ENCODE results near the gene PMEL.
"Not testable (repeated sequence)": the region's sequence is repeated elsewhere in the genome, so short reads cannot be mapped to it uniquely, and the experiment has no call there.

Gene PMEL

DNA sequence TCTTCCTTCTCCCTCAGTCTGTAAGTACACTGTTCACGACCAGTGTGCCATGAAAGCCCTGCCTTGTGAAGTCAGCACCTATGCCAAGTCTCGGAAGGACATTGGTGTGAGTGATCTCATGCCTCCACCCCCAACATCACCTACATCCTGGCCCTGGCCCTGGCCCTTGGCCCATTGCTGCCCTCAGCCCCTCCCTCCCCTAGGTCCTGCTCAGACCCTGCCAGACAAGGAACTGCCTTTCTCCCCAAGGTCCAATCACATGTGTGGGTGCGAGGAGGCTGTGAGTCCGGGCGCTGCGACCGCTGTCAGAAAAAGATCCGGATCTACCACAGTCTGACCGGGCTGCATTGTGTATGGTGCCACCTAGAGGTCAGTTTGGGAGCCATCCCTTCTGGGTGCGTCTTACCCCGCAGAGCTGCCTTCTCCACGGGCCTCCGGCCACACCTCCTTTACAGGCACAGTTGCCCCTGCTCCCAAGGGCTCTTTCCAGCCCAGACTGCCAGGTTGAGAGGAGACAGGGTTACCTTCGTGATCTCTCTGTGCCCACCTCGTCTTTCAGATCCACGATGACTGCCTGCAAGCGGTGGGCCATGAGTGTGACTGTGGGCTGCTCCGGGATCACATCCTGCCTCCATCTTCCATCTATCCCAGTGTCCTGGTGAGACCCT is 25.6 kb downstream of the PMEL start:
- peak; percentile 79 for DNase-seq

DNA sequence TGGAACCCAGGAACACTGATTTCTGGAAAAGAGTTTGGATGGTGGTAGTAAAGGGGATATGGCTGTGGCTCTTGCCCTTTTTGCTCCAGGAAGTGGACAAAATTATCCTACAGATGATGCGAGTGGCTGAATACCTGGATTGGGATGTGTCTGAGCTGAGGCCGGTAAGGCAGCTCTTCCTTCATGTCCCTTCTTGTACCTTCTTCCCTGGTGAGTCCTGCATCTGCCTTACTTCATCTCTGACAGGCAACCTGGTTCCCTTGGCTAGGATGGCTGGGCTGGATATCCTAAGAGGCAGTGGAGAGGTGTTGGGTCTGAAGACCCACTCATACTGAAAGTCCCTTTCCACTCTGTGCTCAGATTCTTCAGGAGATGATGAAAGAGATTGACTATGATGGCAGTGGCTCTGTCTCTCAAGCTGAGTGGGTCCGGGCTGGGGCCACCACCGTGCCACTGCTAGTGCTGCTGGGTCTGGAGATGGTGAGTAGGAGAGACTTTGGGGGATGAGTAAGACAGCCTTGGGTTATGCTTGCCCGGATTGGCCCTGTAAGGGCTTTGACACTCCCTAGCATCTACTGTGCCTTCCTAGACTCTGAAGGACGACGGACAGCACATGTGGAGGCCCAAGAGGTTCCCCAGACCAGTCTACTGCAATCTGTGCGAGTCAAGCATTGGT is 26.9 kb downstream of the PMEL start:
- DNase-seq, result no peak

DNA sequence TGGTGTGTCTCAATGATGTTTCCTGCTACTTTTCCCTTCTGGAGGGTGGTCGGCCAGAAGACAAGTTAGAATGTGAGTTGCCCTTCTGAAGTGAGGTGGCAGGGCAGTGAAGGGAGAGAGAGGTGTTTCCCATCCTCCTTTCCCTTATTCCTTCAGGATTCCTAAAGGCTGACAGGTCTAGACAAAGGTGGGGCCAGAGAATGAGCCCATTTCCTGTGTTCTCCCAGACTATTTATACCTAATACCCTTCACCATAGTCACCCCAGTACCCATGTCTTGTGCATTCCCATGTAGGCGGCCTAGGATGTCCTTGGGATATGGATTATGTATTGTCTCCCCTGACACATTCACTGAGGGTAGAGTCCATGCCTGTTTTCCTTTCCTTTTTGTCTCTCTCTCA is 27.9 kb downstream of the PMEL start:
- no peak for DNase-seq

DNA sequence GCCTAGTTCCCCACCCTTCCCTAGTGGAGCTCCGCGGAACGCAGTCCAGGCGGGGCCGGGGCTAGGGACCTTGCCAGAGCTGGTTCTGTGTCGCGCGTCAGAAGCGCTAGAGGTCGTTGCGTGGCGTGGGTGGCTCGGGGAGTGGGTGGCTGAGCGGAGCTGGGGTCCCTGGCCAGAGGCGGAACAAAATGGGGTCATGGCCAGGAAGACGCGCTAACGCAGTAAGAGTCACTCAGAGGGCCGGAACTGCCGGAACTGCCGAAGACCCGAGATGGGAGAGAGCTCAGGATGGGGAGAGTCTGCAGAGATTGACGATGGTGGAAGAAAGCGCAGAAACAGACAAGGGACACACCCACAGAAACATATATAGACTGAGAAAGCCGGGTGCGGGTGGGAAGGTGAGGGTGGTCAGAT is 30.1 kb downstream of the PMEL start:
- DNase-seq, result no peak

DNA sequence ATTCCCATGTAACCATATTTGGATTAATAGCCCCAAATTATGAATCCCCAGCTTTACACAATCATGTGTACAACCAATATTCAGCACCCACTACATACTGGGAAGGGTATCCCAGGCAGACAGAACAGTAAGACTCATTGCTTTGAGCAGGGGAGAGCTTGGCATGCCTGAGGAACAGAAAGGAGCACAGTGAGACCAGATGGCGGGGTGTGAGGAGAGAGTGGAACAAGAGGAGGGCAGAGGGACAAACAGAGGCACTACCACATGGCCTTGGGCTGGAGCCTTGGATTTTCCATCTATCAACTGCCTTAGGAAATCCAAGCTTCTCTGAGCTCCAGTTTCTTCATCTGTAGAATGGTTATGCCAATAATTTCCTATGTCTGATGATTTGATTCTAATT is 31.1 kb downstream of the PMEL start:
- no peak for DNase-seq

DNA sequence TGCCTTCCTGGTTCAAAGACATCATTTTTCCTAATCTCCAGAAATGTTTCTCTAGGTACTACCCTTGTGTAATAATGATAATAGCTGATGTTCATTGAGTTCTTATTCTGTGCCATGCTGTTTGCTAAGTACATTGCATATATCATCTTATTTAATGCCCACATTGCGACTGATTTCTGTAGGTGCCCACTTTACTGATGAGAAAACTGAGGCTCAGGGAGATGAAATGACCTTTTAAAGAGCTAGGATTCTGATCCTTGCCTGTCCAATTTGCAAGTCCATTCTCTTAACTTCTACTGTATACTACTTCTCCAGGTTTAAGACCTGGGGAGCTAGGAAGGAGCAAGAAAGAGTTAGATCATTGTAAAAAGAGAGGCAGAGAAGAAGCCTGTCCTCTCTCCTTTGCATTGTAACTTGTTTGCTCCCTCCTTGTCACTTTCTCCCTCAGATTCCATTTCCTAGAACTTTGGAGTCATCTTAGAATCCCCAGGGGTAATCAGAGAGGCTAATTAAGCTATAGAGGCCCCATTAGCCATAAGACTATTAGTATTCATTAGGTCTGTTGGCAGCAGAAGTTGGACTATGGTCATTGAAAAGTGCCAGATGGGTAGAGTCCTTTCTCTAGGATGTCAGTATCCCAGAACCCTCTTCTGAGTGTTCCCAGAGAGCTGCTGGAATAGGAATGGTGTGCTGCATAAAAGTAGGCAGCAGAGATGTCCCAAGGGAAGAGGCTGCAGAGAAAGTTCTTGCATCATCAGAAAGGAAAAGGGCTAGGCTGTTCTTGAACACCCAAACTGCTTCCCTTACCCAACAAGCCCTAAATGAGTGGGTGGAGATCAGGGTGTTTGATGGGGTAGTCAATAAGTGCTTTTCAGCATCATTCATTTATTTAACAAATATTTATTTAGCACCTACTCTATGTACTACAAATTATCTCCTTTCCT is 31.8 kb downstream of the PMEL start:
- DNase-seq, result no peak

DNA sequence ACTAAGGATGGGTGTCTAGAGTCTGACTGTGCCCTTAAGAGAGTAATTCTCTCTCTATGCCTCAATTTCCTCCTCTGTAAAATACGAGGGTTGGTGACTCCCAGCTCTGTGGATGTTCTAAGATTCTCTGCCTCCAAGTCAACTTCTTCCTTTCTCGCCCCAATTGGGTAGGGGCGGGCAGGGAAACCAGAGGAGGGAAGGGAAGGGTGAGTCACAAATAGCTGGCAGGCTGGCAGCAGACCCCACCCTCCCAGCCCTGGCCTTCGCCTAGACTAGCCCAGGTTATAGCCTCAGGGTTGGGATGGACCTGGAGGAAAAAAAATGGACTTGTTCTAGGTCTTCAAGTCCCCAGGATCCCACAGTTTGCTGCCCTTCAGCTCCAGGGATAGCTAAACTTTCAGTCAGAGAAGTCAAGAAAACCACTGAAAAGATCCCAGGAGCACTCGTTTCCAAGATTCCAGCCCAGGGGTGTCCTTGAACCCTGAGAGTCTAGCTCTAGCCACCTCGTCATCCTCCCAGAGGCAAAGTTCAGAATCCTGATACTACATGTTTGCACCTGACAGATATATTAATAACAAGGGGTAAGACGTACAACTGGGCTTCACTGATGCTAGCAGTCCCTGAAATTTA is 32.6 kb downstream of the PMEL start:
- DNase-seq, result peak; percentile 32

DNA sequence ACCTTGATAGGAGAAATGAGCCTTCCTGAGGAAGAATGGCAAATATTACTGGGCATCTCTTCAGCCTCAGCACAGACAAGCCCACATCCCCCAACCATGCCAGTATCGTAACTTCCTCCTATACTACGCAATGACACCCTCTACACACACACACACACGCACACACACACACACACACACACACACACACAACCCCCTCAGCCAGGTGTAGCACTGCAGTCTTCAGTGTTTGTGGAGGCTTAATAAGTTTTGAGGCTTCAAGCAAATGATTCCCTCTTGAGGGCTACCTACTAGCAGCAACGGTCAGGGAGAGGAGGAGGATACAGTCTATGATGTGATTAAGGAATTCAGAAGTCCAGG is 33.3 kb downstream of the PMEL start:
- DNase-seq, result peak; percentile 33

DNA sequence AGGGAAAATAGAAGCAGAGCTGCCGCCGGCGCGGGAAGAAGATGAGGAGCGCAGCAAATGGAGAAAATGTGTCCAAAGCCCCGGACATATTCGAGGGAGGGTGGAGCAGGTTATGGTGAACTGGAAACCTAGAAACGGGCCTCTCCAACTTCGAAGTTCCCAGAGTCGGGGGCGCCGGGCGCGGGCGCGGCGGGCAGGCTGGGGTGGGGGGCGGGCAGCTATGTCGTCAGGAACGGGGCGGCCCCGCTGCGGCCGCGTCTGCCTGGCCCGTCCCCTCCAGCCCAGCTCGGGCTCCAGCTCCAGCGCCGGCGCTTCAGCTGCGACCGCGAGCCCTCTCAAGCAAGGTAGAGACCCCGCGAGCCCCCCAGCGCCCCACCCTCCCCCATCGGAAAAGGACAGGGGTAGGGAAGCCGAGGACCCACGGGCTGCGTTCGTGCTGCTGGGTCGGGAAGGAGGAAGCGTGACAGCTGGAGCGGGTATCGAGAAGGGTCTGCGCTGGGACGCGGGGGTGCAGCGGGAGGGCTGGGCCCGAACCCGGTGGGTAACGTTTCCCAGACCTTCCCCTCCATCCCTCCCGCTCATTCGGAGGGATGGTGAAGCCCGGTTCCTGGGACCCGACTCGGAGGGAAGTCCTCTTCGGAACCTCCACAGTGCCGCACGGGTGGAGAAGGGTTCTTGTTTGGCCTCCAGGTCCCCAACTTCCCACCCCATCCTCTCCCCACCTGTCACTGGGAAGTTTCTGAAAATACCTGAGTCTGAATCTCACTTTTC is 33.9 kb downstream of the PMEL start:
- DNase-seq, result no peak

DNA sequence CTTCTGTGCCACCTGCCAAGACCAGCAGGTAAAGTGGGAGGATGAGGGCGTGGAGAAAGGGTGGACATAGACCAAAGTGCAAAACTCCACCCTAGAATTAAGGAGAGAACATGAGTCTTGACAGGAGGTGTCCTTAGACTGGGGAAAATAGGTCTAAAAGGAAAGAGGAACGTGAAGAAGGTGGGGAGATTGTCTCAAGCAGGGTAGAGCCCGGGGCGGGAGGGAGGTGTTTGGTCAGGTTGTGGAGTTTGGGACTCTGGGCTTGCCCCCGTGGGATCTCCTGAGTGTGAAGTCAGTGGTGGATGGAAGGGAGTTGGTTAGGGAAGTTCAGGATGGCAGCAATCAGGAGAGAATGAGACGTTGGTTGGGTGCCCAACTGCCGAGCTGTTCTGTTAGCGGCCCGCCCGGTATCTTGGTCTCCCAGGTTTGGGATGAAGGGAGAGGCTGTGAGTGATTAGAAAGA is 34.5 kb downstream of the PMEL start:
- no peak for DNase-seq

DNA sequence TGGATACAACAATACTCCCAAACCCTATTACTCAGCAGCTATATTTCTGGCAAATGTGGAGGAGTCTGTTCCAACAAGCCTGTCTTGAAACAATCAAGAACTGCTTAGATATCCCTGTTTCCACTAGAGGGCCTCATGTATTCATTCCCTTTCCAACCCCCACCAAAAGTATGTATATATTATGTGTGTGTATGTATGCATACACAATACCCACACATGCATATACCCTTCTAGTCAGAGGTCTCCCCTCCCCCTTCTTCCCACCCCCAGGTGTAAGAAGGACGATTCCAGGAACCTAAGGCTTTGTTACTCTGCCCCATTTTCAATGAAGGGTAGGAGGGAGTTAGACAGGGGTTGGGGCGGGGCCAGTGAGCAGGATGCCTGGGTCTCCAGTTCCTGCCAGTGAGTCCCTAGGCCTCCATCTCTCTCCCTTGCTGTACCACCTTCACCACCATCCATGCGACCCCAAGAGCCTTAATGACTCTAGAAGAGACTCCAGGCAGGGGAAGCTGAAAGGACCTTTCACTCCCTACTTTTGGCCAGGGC is 35.0 kb downstream of the PMEL start, which contains the start of gene DGKA:
Gene DGKA (plus strand): TSS at position 392 of the 546 bp plus-strand sequence. CDS start 5,342 bp downstream, outside the sequence.
- DNase-seq, result peak; percentile 65

DNA sequence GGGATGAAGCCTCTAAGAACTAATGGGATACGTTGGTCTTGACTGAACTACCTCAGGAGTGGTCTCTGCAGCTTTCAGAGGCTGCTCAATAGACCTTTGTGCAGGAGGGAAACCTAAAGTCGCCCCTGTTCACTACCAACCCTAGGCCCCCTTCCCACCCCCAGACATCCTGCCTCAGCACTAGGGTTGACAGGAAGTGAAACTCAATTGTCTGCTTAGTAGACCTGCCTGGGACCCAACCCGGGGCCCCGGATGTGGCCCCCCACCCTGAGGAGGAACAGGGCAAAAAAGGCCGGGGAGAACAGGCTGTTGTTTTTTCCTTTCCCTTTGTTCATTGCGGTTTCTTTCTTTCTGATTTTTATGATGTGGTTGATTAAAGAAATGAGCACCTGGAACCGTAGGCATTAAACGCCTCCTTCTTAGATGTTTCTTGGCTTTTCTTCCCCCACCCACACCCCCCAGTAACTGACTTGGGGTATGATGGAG is 36.5 kb downstream of the PMEL start:
- no peak for DNase-seq

DNA sequence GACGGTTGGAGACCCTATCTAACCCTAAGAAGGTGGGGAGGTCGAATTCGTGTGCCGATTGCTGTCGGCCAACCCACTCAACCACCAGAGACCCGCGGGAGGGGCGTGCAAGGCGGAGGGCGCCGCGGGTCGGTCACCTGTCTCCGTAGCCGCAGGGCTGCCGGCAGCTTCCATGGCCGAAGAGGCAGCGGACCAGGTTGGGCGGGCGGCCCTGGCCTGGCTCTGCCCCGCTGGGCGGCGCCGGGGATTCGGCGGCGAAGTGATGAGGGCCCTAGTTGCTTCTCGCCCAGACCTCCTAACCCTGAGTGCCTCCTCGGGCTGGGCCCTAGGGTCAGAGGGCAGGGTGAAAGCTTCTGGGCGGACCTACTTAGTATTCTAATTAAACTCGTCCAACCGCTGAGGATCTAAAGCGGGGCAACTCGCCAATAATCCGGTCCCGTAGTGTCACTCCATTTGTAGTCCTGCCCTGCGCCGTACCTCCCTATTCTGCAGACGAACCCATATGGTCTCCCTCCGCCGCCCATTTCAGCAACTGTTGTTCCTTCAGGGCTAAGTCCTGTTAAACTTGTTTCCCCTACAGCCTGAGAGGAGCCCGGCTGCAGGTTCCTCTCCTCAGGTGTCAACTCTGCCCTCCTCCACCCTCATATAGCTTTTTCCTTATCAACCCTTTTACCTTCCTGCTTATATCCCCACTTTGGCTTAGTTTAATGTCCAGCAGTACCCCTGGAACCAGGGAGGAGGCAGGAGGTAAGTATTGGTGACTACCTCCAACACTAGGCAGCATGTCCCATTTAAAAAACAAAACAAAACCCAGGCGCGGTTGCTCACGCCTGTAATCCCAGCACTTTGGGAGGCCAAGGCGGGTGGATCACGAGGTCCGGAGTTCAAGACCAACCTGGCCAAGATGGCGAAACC is 38.0 kb downstream of the PMEL start, which contains the start of gene PYM1:
Gene PYM1 (minus strand): TSS at position 307 of the 915 bp plus-strand sequence. CDS start 133 bp downstream, at position 174.
- DNase-seq, result peak; percentile 90

DNA sequence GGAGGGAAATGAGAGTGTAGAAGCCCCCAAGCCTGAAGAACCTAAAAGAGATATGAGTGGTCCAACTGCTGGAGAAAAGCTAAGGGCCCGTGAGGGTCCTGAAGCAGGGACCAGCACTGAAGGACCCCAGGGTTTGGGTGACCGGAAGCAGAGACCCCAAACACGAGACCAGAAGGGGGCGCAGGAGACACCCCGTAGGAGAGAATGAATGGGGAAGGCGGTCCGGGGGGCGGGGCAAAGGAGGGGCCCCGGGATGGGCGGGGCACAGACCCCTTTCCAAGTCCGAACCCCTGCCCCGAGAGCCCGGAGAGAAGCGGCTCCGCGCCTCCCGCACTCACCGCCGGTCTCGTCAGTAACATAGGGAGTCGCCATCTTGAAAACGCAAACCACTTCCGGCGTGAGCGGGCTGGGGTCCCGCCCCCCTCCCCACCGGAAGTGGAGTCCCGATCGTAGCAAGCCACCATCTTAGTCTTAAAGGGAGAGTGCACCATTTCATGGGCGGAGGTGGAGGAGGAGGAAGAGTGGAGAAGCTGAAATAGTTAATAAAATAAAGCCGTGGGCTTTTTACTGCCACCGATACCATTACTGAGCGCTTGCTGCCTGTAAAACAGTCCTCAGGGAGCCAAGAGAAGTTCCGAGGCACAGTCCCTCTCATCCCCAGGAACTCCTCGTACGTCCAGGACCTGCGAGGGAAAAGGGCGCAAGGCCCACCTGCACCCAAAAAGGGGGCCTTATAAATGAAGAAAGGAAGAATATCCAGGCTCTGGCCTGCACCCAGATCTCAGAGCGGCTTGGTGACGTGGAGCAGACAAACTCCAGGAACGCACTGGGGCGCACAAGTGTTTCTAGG is 38.9 kb downstream of the PMEL start:
- DNase-seq, result peak; percentile 85

DNA sequence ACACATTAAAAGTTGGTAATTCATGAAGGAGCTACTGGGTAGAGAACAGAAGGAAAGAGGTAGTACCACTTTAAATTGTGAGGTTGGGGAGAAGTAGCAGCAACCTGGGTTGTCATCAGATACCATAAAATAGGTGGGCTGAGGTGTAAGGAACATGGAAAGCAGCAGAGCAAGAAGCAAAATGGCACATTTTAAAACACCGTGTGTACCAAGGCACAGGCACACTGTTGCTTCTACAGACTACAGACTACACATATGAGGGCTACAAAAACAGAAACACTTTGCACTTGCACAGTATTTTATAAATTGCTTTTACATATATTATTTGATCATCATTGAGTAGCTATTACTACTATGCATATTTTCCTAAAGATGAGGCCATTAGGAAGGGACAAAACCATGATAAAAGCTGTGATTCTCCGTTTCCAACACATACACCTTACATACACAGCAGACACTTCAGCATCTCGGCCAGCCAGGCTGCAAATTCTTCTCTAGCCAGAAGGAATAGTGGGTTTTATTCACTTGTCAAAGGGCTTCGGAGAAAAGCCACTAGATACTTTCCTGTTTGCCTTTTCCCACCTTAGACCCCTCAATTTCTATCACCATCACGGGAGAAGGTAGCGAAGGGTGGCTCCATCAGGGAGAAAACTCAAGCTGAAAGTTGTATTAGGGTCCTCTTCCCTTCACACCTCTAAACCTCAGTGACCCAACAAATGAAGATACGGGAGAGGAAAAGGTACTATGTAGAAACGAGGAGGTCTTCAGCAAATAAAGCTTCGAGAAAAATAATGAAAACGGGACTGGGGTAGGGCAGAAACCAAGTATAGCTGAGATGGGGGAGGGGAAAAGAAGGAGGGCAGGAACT is 39.7 kb downstream of the PMEL start:
- DNase-seq, result no peak

DNA sequence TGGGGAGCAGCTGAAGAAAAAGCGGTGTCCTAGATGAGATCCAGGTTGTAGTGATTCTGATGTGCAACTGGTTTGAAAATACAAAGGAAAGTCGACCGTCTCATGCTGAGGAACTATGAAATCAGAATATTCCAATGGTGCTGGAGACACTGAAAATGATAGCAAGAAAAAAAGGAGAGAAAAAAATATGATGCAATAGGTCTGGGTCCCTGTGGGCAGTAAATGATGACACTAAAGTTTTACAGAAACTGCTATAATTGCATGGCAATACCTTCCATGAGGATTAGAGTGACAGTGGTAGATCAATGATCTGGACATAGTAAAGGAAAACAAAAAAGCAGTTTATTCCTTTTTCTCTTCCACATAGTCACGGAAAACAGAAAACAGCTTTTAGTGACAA is 40.5 kb downstream of the PMEL start:
- DNase-seq, result no peak

DNA sequence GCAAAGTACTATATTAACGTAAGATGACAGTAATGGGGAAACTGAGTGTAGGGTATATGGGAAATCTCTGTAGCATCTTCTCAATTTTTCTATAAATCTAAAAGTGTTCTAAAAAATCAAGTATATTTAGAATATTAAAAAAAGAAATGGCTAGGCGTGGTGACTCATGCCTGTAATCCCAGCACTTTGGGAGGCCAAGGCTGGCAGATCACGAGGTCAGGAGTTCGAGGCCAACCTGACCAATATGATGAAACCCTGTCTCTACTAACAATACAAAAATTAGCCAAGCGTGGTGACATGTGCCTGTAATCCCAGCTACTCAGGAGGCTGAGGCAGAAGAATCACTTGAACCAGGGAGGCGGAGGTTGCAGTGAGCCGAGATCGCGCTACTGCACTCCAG is 42.2 kb downstream of the PMEL start:
- not testable (repeated sequence) for DNase-seq

DNA sequence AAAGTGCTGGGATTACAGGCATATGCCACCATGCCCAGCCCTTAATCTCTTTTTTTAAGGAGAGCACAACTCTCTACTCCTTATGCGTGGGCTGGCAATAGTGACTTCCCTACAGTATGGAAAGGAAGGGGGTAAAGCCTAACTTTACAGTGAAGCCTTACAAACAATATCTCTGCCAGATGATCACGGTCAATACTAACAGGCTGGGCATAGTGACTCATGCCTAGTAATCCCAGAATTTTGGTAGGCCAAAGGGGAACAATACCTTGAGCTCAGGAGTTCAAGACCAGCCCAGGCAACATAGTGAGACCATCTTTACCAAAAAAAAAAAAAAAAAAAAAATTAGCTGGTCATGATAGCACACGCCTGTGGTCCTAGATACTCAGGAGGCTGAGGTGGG is 43.7 kb downstream of the PMEL start:
- no peak for DNase-seq

All from inflammatory macrophage treated with lipopolysaccharide for 4 hours (primary cell).